ENCODE measurements around the gene PLCB4. TPM values are rescaled to one million over a fixed set of nuclear protein-coding genes. Genes with fewer than 3 reads are reported as not detected.

Gene PLCB4
- total RNA-seq, 2 experiments from 2014 or later: not detected

GRCh38 chr20:9388160-9388812 lies 319.4 kb downstream of the PLCB4 start:
- H4K20me1 ChIP-seq (ENCODE audit: insufficient read depth, low read length): no peaks in the 10 kb centered on the region
- ChIA-PET POLR2A (no interaction called here), CTCF (ENCODE audit: unreplicated experiment) (no interaction called here)
- no TSS peak for BruUV-seq (replicated peaks)
- DNase-seq (ENCODE audit: low spot score): no peak
- no peaks in the 10 kb centered on the region for H3K79me2 ChIP-seq (ENCODE audit: insufficient read depth, low read depth, low read length)
- H3K4me1 ChIP-seq (ENCODE audit: insufficient read depth, low read length, poor library complexity, severe bottlenecking): no peaks in the 10 kb centered on the region
- no peak for TF ChIP-seq EZH2phosphoT487 (IDR thresholded peaks at IDR 0.05; ENCODE audit: borderline replicate concordance, low read depth, low read length)
- TF ChIP-seq, protein P1, sequence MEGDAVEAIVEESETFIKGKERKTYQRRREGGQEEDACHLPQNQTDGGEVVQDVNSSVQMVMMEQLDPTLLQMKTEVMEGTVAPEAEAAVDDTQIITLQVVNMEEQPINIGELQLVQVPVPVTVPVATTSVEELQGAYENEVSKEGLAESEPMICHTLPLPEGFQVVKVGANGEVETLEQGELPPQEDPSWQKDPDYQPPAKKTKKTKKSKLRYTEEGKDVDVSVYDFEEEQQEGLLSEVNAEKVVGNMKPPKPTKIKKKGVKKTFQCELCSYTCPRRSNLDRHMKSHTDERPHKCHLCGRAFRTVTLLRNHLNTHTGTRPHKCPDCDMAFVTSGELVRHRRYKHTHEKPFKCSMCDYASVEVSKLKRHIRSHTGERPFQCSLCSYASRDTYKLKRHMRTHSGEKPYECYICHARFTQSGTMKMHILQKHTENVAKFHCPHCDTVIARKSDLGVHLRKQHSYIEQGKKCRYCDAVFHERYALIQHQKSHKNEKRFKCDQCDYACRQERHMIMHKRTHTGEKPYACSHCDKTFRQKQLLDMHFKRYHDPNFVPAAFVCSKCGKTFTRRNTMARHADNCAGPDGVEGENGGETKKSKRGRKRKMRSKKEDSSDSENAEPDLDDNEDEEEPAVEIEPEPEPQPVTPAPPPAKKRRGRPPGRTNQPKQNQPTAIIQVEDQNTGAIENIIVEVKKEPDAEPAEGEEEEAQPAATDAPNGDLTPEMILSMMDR (conservative IDR thresholded peaks at IDR 0.05; ENCODE audit: low read length): no peak
- H2AFZ ChIP-seq (ENCODE audit: low read length): no peak overlapping the region
- intact Hi-C loops (cut with micrococcal nuclease; ENCODE audit: unreplicated experiment): no loop called here
- no peak overlapping the region for H3K4me3 ChIP-seq (ENCODE audit: low read depth, low read length, poor library complexity, severe bottlenecking)
- H3K4me2 ChIP-seq (ENCODE audit: low read length): no peak overlapping the region
- no peaks in the 10 kb centered on the region for H3K9me3 ChIP-seq (ENCODE audit: low read length)
- no peaks in the 10 kb centered on the region for H3K36me3 ChIP-seq (ENCODE audit: insufficient read depth, low read length)
- H3K9me2 ChIP-seq (ENCODE audit: insufficient read depth, low read length): no peaks in the 10 kb centered on the region
- no peak overlapping the region for H3K27ac ChIP-seq (ENCODE audit: low read depth, low read length, poor library complexity, severe bottlenecking)

DNA sequence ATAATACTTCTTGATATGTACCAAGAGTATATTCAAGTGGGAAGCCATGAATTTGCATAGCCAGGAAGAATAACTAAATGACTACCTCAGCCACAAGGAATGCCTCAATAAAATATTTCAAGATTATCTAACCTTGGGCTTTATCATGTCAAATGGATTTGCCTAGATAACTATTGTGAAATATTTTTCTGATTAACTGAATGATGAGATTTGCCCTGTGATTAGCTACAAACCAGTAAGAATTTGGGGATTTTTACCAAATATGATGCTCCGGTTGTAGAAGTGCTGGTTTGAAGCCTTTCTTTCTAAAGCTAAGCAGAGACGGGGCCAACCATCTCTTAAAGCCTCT lies 319.9 kb downstream of the PLCB4 start:
- no peak overlapping the region for H3K27ac ChIP-seq (ENCODE audit: low read depth, low read length, poor library complexity, severe bottlenecking)
- H3K4me1 ChIP-seq (ENCODE audit: insufficient read depth, low read length, poor library complexity, severe bottlenecking): no peaks in the 10 kb centered on the region
- no peak for TF ChIP-seq EZH2phosphoT487 (IDR thresholded peaks at IDR 0.05; ENCODE audit: borderline replicate concordance, low read depth, low read length)
- TF ChIP-seq, protein P1 (conservative IDR thresholded peaks at IDR 0.05; ENCODE audit: low read length): no peak
- CTCF ChIA-PET (ENCODE audit: unreplicated experiment): no interaction called here
- intact Hi-C loops (cut with micrococcal nuclease; ENCODE audit: unreplicated experiment): no loop called here
- DNase-seq (ENCODE audit: low spot score): no peak
- no peak overlapping the region for H3K4me3 ChIP-seq (ENCODE audit: low read depth, low read length, poor library complexity, severe bottlenecking)
- no peaks in the 10 kb centered on the region for H3K9me3 ChIP-seq (ENCODE audit: low read length)
- H3K9me2 ChIP-seq (ENCODE audit: insufficient read depth, low read length): no peaks in the 10 kb centered on the region
- no peaks in the 10 kb centered on the region for H3K79me2 ChIP-seq (ENCODE audit: insufficient read depth, low read depth, low read length)
- POLR2A ChIA-PET: no interaction called here
- BruUV-seq (replicated peaks): no TSS peak
- no peak overlapping the region for H3K4me2 ChIP-seq (ENCODE audit: low read length)
- H4K20me1 ChIP-seq (ENCODE audit: insufficient read depth, low read length): no peaks in the 10 kb centered on the region
- no peak overlapping the region for H2AFZ ChIP-seq (ENCODE audit: low read length)
- H3K36me3 ChIP-seq (ENCODE audit: insufficient read depth, low read length): no peaks in the 10 kb centered on the region

DNA sequence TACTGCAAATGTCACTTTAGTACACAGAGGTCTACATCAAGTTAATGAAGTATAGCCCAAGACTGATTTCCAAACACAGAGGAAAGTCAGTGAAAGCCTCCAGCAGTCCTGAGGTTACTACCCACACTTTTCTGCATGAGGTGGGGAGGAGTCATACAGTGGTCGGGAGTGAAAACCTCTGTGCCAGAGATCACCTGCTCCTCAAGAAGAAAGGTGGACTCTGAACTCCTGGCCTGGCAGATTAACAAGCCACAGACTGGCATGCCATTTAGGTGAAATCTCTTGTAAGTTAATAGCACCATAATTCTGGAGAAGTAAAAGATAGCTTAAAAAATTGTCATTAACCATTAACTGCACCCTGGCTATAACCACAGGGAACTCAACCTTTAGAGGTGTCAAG lies 320.5 kb downstream of the PLCB4 start:
- Histone ChIP-seq H3K4me3 (ENCODE audit: low read depth, low read length, poor library complexity, severe bottlenecking) (no peak overlapping the region), H3K4me2 (ENCODE audit: low read length) (no peak overlapping the region), H3K9me2 (ENCODE audit: insufficient read depth, low read length) (no peaks in the 10 kb centered on the region), H3K9me3 (ENCODE audit: low read length) (no peaks in the 10 kb centered on the region), H3K36me3 (ENCODE audit: insufficient read depth, low read length) (no peaks in the 10 kb centered on the region), H4K20me1 (ENCODE audit: insufficient read depth, low read length) (no peaks in the 10 kb centered on the region), H3K79me2 (ENCODE audit: insufficient read depth, low read depth, low read length) (no peaks in the 10 kb centered on the region), H3K27ac (ENCODE audit: low read depth, low read length, poor library complexity, severe bottlenecking) (no peak overlapping the region), H3K4me1 (ENCODE audit: insufficient read depth, low read length, poor library complexity, severe bottlenecking) (no peaks in the 10 kb centered on the region), H2AFZ (ENCODE audit: low read length) (no peak overlapping the region)
- intact Hi-C loops (cut with micrococcal nuclease; ENCODE audit: unreplicated experiment): no loop called here
- no peak for TF ChIP-seq EZH2phosphoT487 (IDR thresholded peaks at IDR 0.05; ENCODE audit: borderline replicate concordance, low read depth, low read length)
- TF ChIP-seq, protein P1 (conservative IDR thresholded peaks at IDR 0.05; ENCODE audit: low read length): no peak
- POLR2A ChIA-PET: no interaction called here
- no TSS peak for BruUV-seq (replicated peaks)
- no peak for DNase-seq (ENCODE audit: low spot score)
- CTCF ChIA-PET (ENCODE audit: unreplicated experiment): no interaction called here

All from OCI-LY7 (cell line).